LNCaP clone FGC (cell line): ENCODE data around the gene ZCCHC7.

Experiments used
- DNase-seq: peaks from one replicate; pipeline ENCODE4 v3.0.0-alpha.2; 2011; ENCODE audit warnings: low read depth
- H3K4me3 ChIP-seq: 2 replicates; pipeline ENCODE4 v1.5.1; 2011; ENCODE audit warnings: mild to moderate bottlenecking, low read depth, low read length, control low read depth
- TF ChIP-seq, protein P1 (sequence below): IDR thresholded peaks from 2 replicates; pipeline ENCODE4 v1.5.1; 2012; ENCODE audit warnings: mild to moderate bottlenecking; ENCODE audit not compliant: control insufficient read depth, insufficient read depth; ENCODE audit errors: extremely low read depth

ZCCHC7 gene

DNA sequence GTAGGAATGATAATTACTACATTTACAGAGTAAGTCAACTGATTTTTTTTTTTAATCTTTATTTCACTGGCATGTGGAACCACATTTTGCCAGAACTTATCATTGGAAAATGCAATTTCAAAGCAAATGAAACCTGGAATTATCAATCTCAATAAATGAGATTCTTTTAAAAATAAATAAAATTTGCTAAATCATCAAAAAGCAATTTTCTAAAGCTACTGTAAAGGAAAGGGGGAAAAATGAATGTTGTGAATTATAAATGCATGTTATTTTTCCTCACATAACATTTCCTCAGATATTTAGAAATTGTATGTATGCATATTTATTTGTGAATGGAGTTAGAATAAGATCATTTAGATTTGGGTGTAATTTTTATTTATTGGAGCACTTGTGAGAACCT is 212.2 kb downstream of the ZCCHC7 start:
- TF ChIP-seq, protein P1, sequence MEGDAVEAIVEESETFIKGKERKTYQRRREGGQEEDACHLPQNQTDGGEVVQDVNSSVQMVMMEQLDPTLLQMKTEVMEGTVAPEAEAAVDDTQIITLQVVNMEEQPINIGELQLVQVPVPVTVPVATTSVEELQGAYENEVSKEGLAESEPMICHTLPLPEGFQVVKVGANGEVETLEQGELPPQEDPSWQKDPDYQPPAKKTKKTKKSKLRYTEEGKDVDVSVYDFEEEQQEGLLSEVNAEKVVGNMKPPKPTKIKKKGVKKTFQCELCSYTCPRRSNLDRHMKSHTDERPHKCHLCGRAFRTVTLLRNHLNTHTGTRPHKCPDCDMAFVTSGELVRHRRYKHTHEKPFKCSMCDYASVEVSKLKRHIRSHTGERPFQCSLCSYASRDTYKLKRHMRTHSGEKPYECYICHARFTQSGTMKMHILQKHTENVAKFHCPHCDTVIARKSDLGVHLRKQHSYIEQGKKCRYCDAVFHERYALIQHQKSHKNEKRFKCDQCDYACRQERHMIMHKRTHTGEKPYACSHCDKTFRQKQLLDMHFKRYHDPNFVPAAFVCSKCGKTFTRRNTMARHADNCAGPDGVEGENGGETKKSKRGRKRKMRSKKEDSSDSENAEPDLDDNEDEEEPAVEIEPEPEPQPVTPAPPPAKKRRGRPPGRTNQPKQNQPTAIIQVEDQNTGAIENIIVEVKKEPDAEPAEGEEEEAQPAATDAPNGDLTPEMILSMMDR: no peak
- no peak overlapping the region for H3K4me3 ChIP-seq
- DNase-seq: no peak

DNA sequence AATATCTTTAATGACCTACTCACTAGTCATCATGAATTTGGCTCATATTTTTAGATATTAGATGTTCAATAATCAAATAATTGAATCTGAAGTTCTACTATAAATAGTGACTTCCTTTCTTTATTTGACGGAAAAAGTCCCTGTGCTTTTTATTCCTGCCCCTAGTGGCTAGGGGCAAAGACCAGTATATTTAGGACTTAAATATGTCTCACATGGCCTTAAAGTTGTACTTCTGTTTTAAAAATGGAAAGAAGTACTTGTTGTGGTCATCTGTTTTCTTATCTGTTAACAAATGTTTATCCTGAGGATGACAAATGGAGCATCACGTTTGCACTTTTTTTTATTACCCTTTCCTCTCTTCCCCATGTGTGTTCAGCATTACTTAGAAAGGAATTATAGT is 212.9 kb downstream of the ZCCHC7 start:
- DNase-seq: no peak
- TF ChIP-seq, protein P1: no peak

DNA sequence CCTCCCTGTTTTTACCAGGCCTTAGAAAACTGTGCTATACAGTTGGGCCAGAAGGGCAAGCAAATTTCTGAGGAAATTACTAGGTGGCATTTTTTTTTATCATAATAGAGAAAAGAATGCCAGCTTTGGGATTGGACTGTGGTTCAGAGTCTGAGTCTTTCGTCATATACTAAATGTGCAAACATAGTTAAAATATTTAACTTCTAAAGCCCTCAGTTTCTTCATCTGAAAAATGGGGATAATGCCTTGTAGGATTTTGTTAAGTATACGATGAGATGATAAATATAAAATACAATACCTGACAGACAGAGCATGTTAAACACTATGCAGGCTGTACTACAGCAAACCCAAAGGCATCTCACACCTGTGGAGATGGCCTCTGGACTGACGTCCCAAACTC is 214.9 kb downstream of the ZCCHC7 start:
- TF ChIP-seq, protein P1: no peak
- H3K4me3 ChIP-seq: no peak overlapping the region
- no peak for DNase-seq

More for the DNA sequence above, 212.9 kb downstream of the ZCCHC7 start:
- H3K4me3 ChIP-seq: no peak overlapping the region

DNA sequence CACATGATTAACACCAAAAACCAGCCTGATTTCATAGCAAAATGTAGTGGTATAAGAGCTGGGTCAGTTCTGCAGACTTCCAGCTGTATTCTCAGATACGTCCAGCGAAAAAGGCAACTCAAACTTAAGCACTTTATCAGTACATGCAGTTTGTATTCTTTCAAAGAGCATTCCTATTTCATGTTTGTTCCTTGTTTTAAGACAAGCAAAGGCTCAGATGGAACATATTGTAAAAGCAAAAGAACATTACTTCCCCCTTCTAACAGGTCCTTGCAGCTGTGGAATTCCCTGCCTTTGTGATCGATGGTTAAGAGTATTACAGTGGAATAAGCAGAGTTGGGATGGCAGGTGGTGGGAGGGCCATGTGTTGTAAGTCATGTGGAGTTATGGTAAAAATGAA is 215.8 kb downstream of the ZCCHC7 start:
- TF ChIP-seq, protein P1: no peak
- no peak for DNase-seq

DNA sequence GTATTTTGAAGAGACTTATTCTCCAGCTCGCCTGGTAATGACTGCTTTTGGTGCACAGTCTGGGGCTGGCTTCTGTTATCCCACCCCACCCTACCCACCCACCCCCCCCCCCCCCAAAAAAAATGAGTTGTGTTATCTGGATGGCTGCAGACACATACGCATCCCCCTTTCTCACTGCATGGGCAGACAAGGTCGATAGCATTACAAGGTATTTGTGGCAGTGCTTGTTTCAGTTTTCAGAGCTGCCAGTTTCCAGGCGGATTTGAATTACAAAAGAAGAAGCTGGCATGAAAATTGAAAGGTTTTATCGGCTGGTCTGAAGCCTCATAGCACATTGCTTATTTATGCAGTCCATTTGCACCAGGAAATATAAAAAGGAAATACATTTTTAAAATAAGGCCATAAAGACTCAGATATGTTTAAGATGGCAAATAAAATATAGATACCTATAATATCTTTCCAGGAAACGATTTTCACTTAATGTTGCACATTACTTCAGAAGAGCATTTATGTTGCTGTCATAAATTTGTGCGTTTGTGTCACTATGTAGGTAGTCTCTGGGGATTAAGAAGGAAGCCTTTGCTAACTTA is 217.0 kb downstream of the ZCCHC7 start:
- TF ChIP-seq, protein P1: no peak
- H3K4me3 ChIP-seq: no peak overlapping the region
- DNase-seq: no peak

More for the DNA sequence above, 215.8 kb downstream of the ZCCHC7 start:
- no peak overlapping the region for H3K4me3 ChIP-seq

DNA sequence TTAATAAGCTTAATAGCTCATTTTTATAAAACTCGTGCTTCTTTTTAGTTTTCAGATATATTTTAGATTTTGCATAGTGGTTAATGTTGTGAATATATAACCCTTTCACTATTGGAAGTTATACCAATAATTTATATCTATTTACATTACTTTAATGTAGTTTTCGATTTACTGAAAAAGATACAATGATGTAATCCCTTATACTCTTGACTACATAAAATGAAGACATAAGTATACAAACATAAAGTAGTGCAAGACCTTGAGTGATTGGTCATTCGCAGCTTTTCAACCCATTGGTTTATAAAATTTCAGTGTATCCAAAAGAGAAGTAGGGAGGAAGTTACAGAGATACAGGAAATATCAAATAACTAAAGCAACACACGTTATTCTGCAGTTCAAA is 217.8 kb downstream of the ZCCHC7 start:
- no peak overlapping the region for H3K4me3 ChIP-seq
- no peak for DNase-seq
- TF ChIP-seq, protein P1: no peak

DNA sequence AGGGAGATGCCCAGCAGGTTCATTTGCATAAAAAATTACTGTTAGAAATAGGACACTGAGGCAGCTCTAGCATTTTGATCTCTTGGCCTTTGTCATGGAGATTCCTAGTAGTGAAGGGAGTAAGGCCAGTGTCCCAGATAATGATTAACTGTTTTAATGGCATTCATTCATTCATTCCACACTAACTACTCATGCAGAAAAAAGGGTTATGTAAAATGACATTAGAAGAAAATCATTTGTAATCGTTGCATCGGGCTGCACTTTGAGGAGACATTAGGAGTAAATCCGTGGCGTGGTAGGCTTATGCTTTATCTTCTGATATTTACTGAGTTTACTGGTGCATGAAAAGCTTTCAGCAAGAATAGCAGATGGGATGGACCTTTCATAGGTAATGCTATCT is 219.5 kb downstream of the ZCCHC7 start:
- no peak for DNase-seq
- no peak overlapping the region for H3K4me3 ChIP-seq
- TF ChIP-seq, protein P1: no peak
